Hepatocyte (in vitro differentiated cells): ENCODE measurements around the gene DTD1.

Source experiments
- EZH2 ChIP-seq: fragments of 200-600 bp; sonication (generic); IDR thresholded peaks from 2 replicates; pipeline ENCODE4 v1.6.1; 2016; ENCODE audit warnings: antibody characterized with exemption, mild to moderate bottlenecking, borderline replicate concordance
- TF ChIP-seq, protein P1 (sequence below): fragments of 200-600 bp; sonication (generic); IDR thresholded peaks from 2 replicates; pipeline ENCODE4 v1.5.1; 2016; ENCODE audit warnings: antibody characterized with exemption, mild to moderate bottlenecking; ENCODE audit not compliant: poor library complexity

DNA sequence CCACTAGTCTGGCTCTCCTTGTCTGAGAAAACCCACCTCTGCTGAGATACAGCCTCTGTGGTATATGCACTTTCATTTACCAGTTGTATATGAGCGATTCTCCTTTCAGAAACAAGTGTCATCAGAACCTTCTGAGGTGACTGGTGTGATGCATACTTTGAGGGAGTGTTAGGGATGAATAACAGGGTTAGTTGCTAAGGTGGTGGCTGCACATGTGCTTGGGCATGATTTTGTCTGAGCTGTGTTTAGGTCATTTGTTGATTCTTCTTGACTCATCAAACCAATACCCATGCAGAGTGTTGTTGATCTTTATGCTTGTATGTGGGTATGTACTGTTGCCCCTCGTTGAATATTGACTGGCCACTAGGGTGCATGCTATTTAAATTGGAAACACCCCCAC lies 25.7 kb downstream of the DTD1 start:
- TF ChIP-seq, protein P1, sequence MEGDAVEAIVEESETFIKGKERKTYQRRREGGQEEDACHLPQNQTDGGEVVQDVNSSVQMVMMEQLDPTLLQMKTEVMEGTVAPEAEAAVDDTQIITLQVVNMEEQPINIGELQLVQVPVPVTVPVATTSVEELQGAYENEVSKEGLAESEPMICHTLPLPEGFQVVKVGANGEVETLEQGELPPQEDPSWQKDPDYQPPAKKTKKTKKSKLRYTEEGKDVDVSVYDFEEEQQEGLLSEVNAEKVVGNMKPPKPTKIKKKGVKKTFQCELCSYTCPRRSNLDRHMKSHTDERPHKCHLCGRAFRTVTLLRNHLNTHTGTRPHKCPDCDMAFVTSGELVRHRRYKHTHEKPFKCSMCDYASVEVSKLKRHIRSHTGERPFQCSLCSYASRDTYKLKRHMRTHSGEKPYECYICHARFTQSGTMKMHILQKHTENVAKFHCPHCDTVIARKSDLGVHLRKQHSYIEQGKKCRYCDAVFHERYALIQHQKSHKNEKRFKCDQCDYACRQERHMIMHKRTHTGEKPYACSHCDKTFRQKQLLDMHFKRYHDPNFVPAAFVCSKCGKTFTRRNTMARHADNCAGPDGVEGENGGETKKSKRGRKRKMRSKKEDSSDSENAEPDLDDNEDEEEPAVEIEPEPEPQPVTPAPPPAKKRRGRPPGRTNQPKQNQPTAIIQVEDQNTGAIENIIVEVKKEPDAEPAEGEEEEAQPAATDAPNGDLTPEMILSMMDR: no peak
- no peak for TF ChIP-seq EZH2
